GM12878 (cell line): Measurements from ENCODE around the gene KCND3.

Experiments used
- ATF3 ChIP-seq: IDR thresholded peaks from 2 replicates; pipeline ENCODE4 v1.6.1; 2011; ENCODE audit warnings: low read depth, mild to moderate bottlenecking, low read length, moderate library complexity, borderline replicate concordance; ENCODE audit errors: extremely low read depth
- BCL11A ChIP-seq: IDR thresholded peaks from 2 replicates; pipeline ENCODE4 v1.6.1; 2011; ENCODE audit warnings: low read depth, low read length
- CTCF ChIP-seq, 3 experiments: IDR thresholded peaks in 2 of 3; conservative IDR thresholded peaks in 1 of 3; 2 replicates each; pipeline ENCODE4 v1.5.1; 2011; ENCODE audit warnings: low read depth in 3 of 3, low read length in 3 of 3, mild to moderate bottlenecking in 3 of 3, control low read depth in 2 of 3, moderate library complexity in 2 of 3, inconsistent platforms in 1 of 3, mixed read lengths in 1 of 3; ENCODE audit not compliant: control insufficient read depth in 2 of 3, insufficient read depth in 1 of 3; ENCODE audit errors: extremely low read depth in 1 of 3
- E2F4 ChIP-seq: IDR thresholded peaks from 2 replicates; pipeline ENCODE4 v1.6.1; 2012; ENCODE audit warnings: low read depth, low read length, improper control_type of control experiment
- EZH2 ChIP-seq: IDR thresholded peaks from 2 replicates; pipeline ENCODE4 v1.6.1; 2012; ENCODE audit warnings: low read depth, mild to moderate bottlenecking, control low read depth, inconsistent platforms, low read length, borderline replicate concordance; ENCODE audit not compliant: control insufficient read depth
- GABPA ChIP-seq: IDR thresholded peaks from 2 replicates; pipeline ENCODE4 v1.6.1; 2014; ENCODE audit warnings: antibody characterized with exemption, low read depth, mild to moderate bottlenecking, inconsistent platforms
- POLR2A ChIP-seq: IDR thresholded peaks from 2 replicates; pipeline ENCODE4 v1.6.1; 2011; ENCODE audit warnings: low read depth, mild to moderate bottlenecking, low read length
- POLR2AphosphoS5 ChIP-seq: IDR thresholded peaks from 2 replicates; pipeline ENCODE4 v1.6.1; 2011; ENCODE audit warnings: mild to moderate bottlenecking, low read length, inconsistent platforms
- RAD21 ChIP-seq: IDR thresholded peaks from 2 replicates; pipeline ENCODE4 v1.6.1; 2011; ENCODE audit warnings: mild to moderate bottlenecking, low read depth, low read length, moderate library complexity; ENCODE audit not compliant: insufficient read depth
- SIN3A ChIP-seq: IDR thresholded peaks from 2 replicates; pipeline ENCODE4 v1.6.1; 2012; ENCODE audit warnings: low read depth, low read length, improper control_type of control experiment
- TCF12 ChIP-seq: IDR thresholded peaks from 2 replicates; pipeline ENCODE4 v1.6.1; 2011; ENCODE audit warnings: low read depth, mild to moderate bottlenecking, low read length

DNA sequence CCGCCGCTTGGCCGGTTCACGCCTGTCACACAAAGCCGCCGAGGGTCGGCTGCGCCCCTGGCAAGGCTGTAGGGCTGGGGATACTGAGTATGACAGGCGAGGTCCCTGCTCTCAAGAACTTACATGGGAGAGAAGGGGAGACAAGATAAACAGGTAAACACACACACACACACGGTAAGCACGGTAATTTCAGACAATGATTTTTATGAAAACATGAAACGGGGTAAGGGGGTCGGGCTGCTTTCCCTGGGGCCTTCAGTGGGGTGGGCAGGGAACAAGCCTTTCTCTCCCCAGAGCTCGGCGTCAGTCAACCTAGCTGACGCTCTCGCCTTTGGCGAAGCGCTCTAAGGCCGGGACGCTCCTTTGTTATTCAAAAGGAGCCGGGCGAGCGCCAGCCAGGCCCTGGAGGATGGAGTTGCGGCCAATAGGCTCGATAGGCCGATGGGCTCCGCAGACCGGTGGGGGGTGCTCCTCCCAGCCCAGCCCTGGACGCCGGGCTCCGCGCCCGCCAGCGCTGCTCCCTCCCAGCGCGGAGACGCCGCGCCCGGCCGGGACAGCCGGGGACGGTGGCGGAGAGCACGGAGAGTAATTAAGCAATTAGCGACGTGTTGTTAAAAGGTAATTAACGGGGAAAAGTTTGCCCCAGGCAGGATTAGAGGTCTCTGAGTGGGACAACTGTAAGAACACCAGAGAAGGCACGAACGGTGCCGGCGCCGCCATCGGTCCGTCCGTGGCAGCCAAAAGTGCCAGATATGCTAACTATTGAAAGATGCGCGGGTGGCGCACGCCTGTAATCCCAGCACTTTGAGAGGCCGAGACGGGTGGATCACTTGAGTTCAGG, 249.3 kb downstream of the KCND3 start:
- TF ChIP-seq GABPA = no peak
- no peak for TF ChIP-seq TCF12
- TF ChIP-seq CTCF (IDR thresholded peaks at IDR 0.05 in 2 of 3, conservative IDR thresholded peaks at IDR 0.05 in 1 of 3; ENCODE audit: control insufficient read depth in 2 of 3, extremely low read depth in 1 of 3, insufficient read depth in 1 of 3, low read depth in 3 of 3, low read length in 3 of 3) = no peak
- TF ChIP-seq E2F4 = no peak
- TF ChIP-seq RAD21 = no peak
- TF ChIP-seq POLR2A = no peak
- TF ChIP-seq EZH2 = no peak
- TF ChIP-seq POLR2AphosphoS5 = no peak
- no peak for TF ChIP-seq BCL11A
- no peak for TF ChIP-seq ATF3
- no peak for TF ChIP-seq SIN3A
